ENCODE results near the gene ATP2A2. TPM values are rescaled to one million over a fixed set of nuclear protein-coding genes. Genes with fewer than 3 reads are reported as not detected.

Gene ATP2A2
- total and polyA plus RNA-seq, 4 donors: 41.3 to 285 (median 167) TPM

- Histone ChIP-seq H3K4me1 (ENCODE audit: control insufficient read depth in 1 of 2, insufficient read depth in 2 of 2, low read length in 2 of 2) (peaks cover 0 to 2% of the 10 kb centered on the region in 2 donors), H3K27ac (ENCODE audit: low read depth in 1 of 2, low read length in 2 of 2) (no peak overlapping the region), H3K27me3 (ENCODE audit: control insufficient read depth in 1 of 2, insufficient read depth in 2 of 2, low read length in 1 of 2) (no peaks in the 10 kb centered on the region), H3K9me3 (ENCODE audit: control insufficient read depth, low read length) (no peaks in the 10 kb centered on the region), H3K36me3 (ENCODE audit: control insufficient read depth in 1 of 2, insufficient read depth in 2 of 2, low read length in 1 of 2) (no peaks in the 10 kb centered on the region), H3K4me3 (ENCODE audit: low read length in 2 of 2) (no peak overlapping the region)
- intact Hi-C loops (cut with DNase I): no loop called here
- ATAC-seq (ENCODE audit: low FRiP score) (no peak), DNase-seq (peak in 1 of 2 donors; percentile 50)
- WGBS, 2 donors: 83 to 84% methylated on average over 3 of the region's 3 CpGs
Observed at GRCh38 chr12:110245369-110245772, 35.7 kb upstream of the ATP2A2 start.

GRCh38 chr12:110246636-110247339 is 34.3 kb upstream of the ATP2A2 start:
- no peaks in the 10 kb centered on the region for H3K9me3 ChIP-seq (ENCODE audit: control insufficient read depth, low read length)
- H3K36me3 ChIP-seq (ENCODE audit: control insufficient read depth in 1 of 2, insufficient read depth in 2 of 2, low read length in 1 of 2): no peaks in the 10 kb centered on the region
- no peak for DNase-seq
- H3K4me3 ChIP-seq (ENCODE audit: low read length in 2 of 2): no peak overlapping the region
- H3K4me1 ChIP-seq (ENCODE audit: control insufficient read depth in 1 of 2, insufficient read depth in 2 of 2, low read length in 2 of 2): peaks cover 0 to 2% of the 10 kb centered on the region in 2 donors
- peak overlapping the region; percentile 36 to 78 for H3K27ac ChIP-seq (ENCODE audit: low read depth in 1 of 2, low read length in 2 of 2)
- WGBS, 2 donors: 39 to 40% methylated on average over 4 of the region's 4 CpGs
- ATAC-seq (ENCODE audit: low FRiP score): no peak
- intact Hi-C loops (cut with DNase I): no loop called here
- no peaks in the 10 kb centered on the region for H3K27me3 ChIP-seq (ENCODE audit: control insufficient read depth in 1 of 2, insufficient read depth in 2 of 2, low read length in 1 of 2)

GRCh38 chr12:110247340-110248095 is 33.5 kb upstream of the ATP2A2 start:
- Histone ChIP-seq H3K9me3 (ENCODE audit: control insufficient read depth, low read length) (no peaks in the 10 kb centered on the region), H3K4me1 (ENCODE audit: control insufficient read depth in 1 of 2, insufficient read depth in 2 of 2, low read length in 2 of 2) (peaks cover 0 to 2% of the 10 kb centered on the region in 2 donors), H3K27me3 (ENCODE audit: control insufficient read depth in 1 of 2, insufficient read depth in 2 of 2, low read length in 1 of 2) (no peaks in the 10 kb centered on the region), H3K36me3 (ENCODE audit: control insufficient read depth in 1 of 2, insufficient read depth in 2 of 2, low read length in 1 of 2) (no peaks in the 10 kb centered on the region), H3K27ac (ENCODE audit: low read depth in 1 of 2, low read length in 2 of 2) (peak overlapping the region; percentile 36 to 78), H3K4me3 (ENCODE audit: low read length in 2 of 2) (no peak overlapping the region)
- intact Hi-C loops (cut with DNase I): no loop called here
- WGBS, 2 donors: 28 to 31% methylated on average over 14 of the region's 14 CpGs
- ATAC-seq (ENCODE audit: low FRiP score) (peak; percentile 39), DNase-seq (no peak)

GRCh38 chr12:110248096-110248447 is 33.0 kb upstream of the ATP2A2 start:
- Histone ChIP-seq H3K4me1 (ENCODE audit: control insufficient read depth in 1 of 2, insufficient read depth in 2 of 2, low read length in 2 of 2) (peaks cover 0 to 2% of the 10 kb centered on the region in 2 donors), H3K9me3 (ENCODE audit: control insufficient read depth, low read length) (no peaks in the 10 kb centered on the region), H3K36me3 (ENCODE audit: control insufficient read depth in 1 of 2, insufficient read depth in 2 of 2, low read length in 1 of 2) (no peaks in the 10 kb centered on the region), H3K4me3 (ENCODE audit: low read length in 2 of 2) (no peak overlapping the region), H3K27me3 (ENCODE audit: control insufficient read depth in 1 of 2, insufficient read depth in 2 of 2, low read length in 1 of 2) (no peaks in the 10 kb centered on the region), H3K27ac (ENCODE audit: low read depth in 1 of 2, low read length in 2 of 2) (peak overlapping the region; percentile 15 to 78)
- ATAC-seq (ENCODE audit: low FRiP score): peak; percentile 24
- intact Hi-C loops (cut with DNase I): no loop called here
- WGBS, 2 donors: 26 to 32% methylated on average over 4 of the region's 4 CpGs
- peak in 1 of 2 donors; percentile 65 for DNase-seq

- Histone ChIP-seq H3K27ac (ENCODE audit: low read depth in 1 of 2, low read length in 2 of 2) (peak overlapping the region in 1 of 2 donors; percentile 45), H3K4me1 (ENCODE audit: control insufficient read depth in 1 of 2, insufficient read depth in 2 of 2, low read length in 2 of 2) (peaks cover 0 to 2% of the 10 kb centered on the region in 2 donors), H3K4me3 (ENCODE audit: low read length in 2 of 2) (no peak overlapping the region), H3K36me3 (ENCODE audit: control insufficient read depth in 1 of 2, insufficient read depth in 2 of 2, low read length in 1 of 2) (no peaks in the 10 kb centered on the region), H3K27me3 (ENCODE audit: control insufficient read depth in 1 of 2, insufficient read depth in 2 of 2, low read length in 1 of 2) (no peaks in the 10 kb centered on the region), H3K9me3 (ENCODE audit: control insufficient read depth, low read length) (no peaks in the 10 kb centered on the region)
- ATAC-seq (ENCODE audit: low FRiP score) (no peak), DNase-seq (peak in 1 of 2 donors; percentile 59)
- intact Hi-C loops (cut with DNase I): no loop called here
- WGBS, 2 donors: 31 to 42% methylated on average over 4 of the region's 4 CpGs
Observed at GRCh38 chr12:110249105-110249504, 31.9 kb upstream of the ATP2A2 start.

GRCh38 chr12:110249716-110250225 is 31.3 kb upstream of the ATP2A2 start:
- intact Hi-C loops (cut with DNase I): no loop called here
- peak in 1 of 2 donors; percentile 23 for DNase-seq

GRCh38 chr12:110251381-110251780 is 29.7 kb upstream of the ATP2A2 start:
- Histone ChIP-seq H3K27me3 (ENCODE audit: control insufficient read depth in 1 of 2, insufficient read depth in 2 of 2, low read length in 1 of 2) (no peaks in the 10 kb centered on the region), H3K9me3 (ENCODE audit: control insufficient read depth, low read length) (no peaks in the 10 kb centered on the region), H3K27ac (ENCODE audit: low read depth in 1 of 2, low read length in 2 of 2) (no peak overlapping the region), H3K36me3 (ENCODE audit: control insufficient read depth in 1 of 2, insufficient read depth in 2 of 2, low read length in 1 of 2) (no peaks in the 10 kb centered on the region), H3K4me1 (ENCODE audit: control insufficient read depth in 1 of 2, insufficient read depth in 2 of 2, low read length in 2 of 2) (peaks cover 0 to 2% of the 10 kb centered on the region in 2 donors), H3K4me3 (ENCODE audit: low read length in 2 of 2) (no peak overlapping the region)
- intact Hi-C loops (cut with DNase I): no loop called here
- DNase-seq (peak in 1 of 2 donors; percentile 27), ATAC-seq (ENCODE audit: low FRiP score) (no peak)
- WGBS, 2 donors: 52 to 64% methylated on average over 7 of the region's 7 CpGs

More at GRCh38 chr12:110249716-110250225, 31.3 kb upstream of the ATP2A2 start:
- no peak for ATAC-seq (ENCODE audit: low FRiP score)
- H3K4me1 ChIP-seq (ENCODE audit: control insufficient read depth in 1 of 2, insufficient read depth in 2 of 2, low read length in 2 of 2): peaks cover 0 to 2% of the 10 kb centered on the region in 2 donors
- WGBS, 2 donors: 52 to 57% methylated on average over 7 of the region's 7 CpGs
- peak overlapping the region in 1 of 2 donors; percentile 32 for H3K27ac ChIP-seq (ENCODE audit: low read depth in 1 of 2, low read length in 2 of 2)
- H3K4me3 ChIP-seq (ENCODE audit: low read length in 2 of 2): no peak overlapping the region
- no peaks in the 10 kb centered on the region for H3K9me3 ChIP-seq (ENCODE audit: control insufficient read depth, low read length)
- H3K27me3 ChIP-seq (ENCODE audit: control insufficient read depth in 1 of 2, insufficient read depth in 2 of 2, low read length in 1 of 2): no peaks in the 10 kb centered on the region
- H3K36me3 ChIP-seq (ENCODE audit: control insufficient read depth in 1 of 2, insufficient read depth in 2 of 2, low read length in 1 of 2): no peaks in the 10 kb centered on the region

- 38 to 56% methylated on average over 9 of the region's 9 CpGs for WGBS, 2 donors
- H3K4me1 ChIP-seq (ENCODE audit: control insufficient read depth in 1 of 2, insufficient read depth in 2 of 2, low read length in 2 of 2): peaks cover 0 to 2% of the 10 kb centered on the region in 2 donors
Observed at GRCh38 chr12:110252716-110253115, 28.3 kb upstream of the ATP2A2 start.

More at GRCh38 chr12:110252716-110253115, 28.3 kb upstream of the ATP2A2 start:
- H3K4me3 ChIP-seq (ENCODE audit: low read length in 2 of 2): no peak overlapping the region
- H3K36me3 ChIP-seq (ENCODE audit: control insufficient read depth in 1 of 2, insufficient read depth in 2 of 2, low read length in 1 of 2): no peaks in the 10 kb centered on the region
- intact Hi-C loops (cut with DNase I): no loop called here
- H3K27me3 ChIP-seq (ENCODE audit: control insufficient read depth in 1 of 2, insufficient read depth in 2 of 2, low read length in 1 of 2): no peaks in the 10 kb centered on the region
- ATAC-seq (ENCODE audit: low FRiP score): no peak
- peak in 1 of 2 donors; percentile 74 for DNase-seq
- H3K27ac ChIP-seq (ENCODE audit: low read depth in 1 of 2, low read length in 2 of 2): no peak overlapping the region
- H3K9me3 ChIP-seq (ENCODE audit: control insufficient read depth, low read length): no peaks in the 10 kb centered on the region
